Right lobe of liver (tissue), 6 donors: Measurements from ENCODE around the gene SEC24D. TPM values are rescaled to one million over a fixed set of nuclear protein-coding genes. Genes with fewer than 3 reads are reported as not detected.
A peak's percentile ranks its signal among the peaks of the same experiment; 100 is the strongest.

Experiments
- ATAC-seq, 4 donors: fragments of 200-7000 bp; cut with Tn5 transposase; one replicate each; pipeline ENCODE4 v1.9.1; 2020; ENCODE audit warnings: mild to moderate bottlenecking in 4 of 4, moderate library complexity in 4 of 4
- DNase-seq, 3 donors: peaks; one replicate each; pipeline ENCODE4 v3.0.0-alpha.2; 2020
- H3K27ac ChIP-seq, 3 donors: fragments of 200-600 bp; one replicate each; pipeline ENCODE4 v1.8.0; 2022
- H3K27me3 ChIP-seq, 2 donors: fragments of 200-600 bp; one replicate each; pipeline ENCODE4 v1.8.0; 2022
- H3K36me3 ChIP-seq, 4 donors: fragments of 200-600 bp; sonication (generic) in 1 of 4; one replicate each; pipeline versions ENCODE4 v1.5.1 to v1.8.0; 2017 to 2022; ENCODE audit warnings: control low read depth in 1 of 4
- H3K4me1 ChIP-seq, 4 donors: fragments of 200-600 bp; sonication (generic) in 1 of 4; one replicate each; pipeline versions ENCODE4 v1.5.1 to v1.8.0; 2017 to 2022; ENCODE audit warnings: control low read depth in 1 of 4
- H3K4me3 ChIP-seq, 3 donors: fragments of 200-600 bp; one replicate each; pipeline ENCODE4 v1.8.0; 2022
- H3K9me3 ChIP-seq, 4 donors: fragments of 200-600 bp; sonication (generic) in 1 of 4; one replicate each; pipeline versions ENCODE4 v1.5.1 to v1.8.0; 2017 to 2022; ENCODE audit warnings: control low read depth in 1 of 4
- POLR2A ChIP-seq: fragments of 450-650 bp; IDR thresholded peaks from one replicate; pipeline ENCODE4 v1.6.1; 2017; ENCODE audit warnings: antibody characterized with exemption, mild to moderate bottlenecking
- WGBS: methylation state at CpG from one replicate; pipeline ENCODE4 v1.1.6; 2018; ENCODE audit warnings: low coverage, low lambda C conversion rate; ENCODE audit not compliant: insufficient coverage; ENCODE audit errors: missing lambda C conversion rate; 5-methylcytosine and 5-hydroxymethylcytosine counted together
- intact Hi-C, 2 donors: fragments of 100-400 bp; cut with DNase I; formaldehyde crosslinking; loops; one replicate each; pipeline versions ENCODE4 v1.11.2 to v1.14.1; 2022
- total RNA-seq, 6 experiments: library from RNA; depleted of rRNA in 2 of 6; stranded (reverse); fragments of >200 nt in 2 of 6; fragmentation: NEBNext Ultra II Directional in 3 of 6; extraction: Animal tissue kit (Norgen Biotek cat#: 25700) in 3 of 6; gene quantifications; one replicate each; pipeline versions ENCODE4 v1.1.0 to v1.2.4, GENCODE V29; 2016 to 2023
- TF ChIP-seq, protein P1 (sequence below), 4 donors: fragments of 200-600 bp in 3 of 4; fragments of 450-650 bp in 1 of 4; IDR thresholded peaks; one replicate each; pipeline versions ENCODE4 v1.5.1 to v1.8.0; 2016 to 2022; ENCODE audit warnings: antibody characterized with exemption in 4 of 4, mild to moderate bottlenecking in 2 of 4
- donor health status: DM: no; HTN: yes; CAD: no.
- donor health status: DM: no; HTN: no; CAD: no.
- donor health status: DM: no; HTN: no; CAD: no.
- donor health status: DM: no; HTN: yes; CAD: no.
- donor health status: DM: no; HTN: yes; CAD: no.

SEC24D gene
- total RNA-seq, 6 experiments from 2014 or later = 52.2 to 80.1 (median 69.2) TPM

GRCh38 chr4:118756429-118756828 lies 79.5 kb downstream of the SEC24D start:
- Histone ChIP-seq H3K27ac (no peak overlapping the region), H3K27me3 (no peaks in the 10 kb centered on the region), H3K36me3 (peaks cover 0 to 23% (median 8%) of the 10 kb centered on the region in 4 donors), H3K4me1 (peaks cover 0 to 35% (median 13%) of the 10 kb centered on the region in 4 donors), H3K4me3 (no peak overlapping the region), H3K9me3 (no peaks in the 10 kb centered on the region)
- no peak for TF ChIP-seq POLR2A
- TF ChIP-seq, protein P1, sequence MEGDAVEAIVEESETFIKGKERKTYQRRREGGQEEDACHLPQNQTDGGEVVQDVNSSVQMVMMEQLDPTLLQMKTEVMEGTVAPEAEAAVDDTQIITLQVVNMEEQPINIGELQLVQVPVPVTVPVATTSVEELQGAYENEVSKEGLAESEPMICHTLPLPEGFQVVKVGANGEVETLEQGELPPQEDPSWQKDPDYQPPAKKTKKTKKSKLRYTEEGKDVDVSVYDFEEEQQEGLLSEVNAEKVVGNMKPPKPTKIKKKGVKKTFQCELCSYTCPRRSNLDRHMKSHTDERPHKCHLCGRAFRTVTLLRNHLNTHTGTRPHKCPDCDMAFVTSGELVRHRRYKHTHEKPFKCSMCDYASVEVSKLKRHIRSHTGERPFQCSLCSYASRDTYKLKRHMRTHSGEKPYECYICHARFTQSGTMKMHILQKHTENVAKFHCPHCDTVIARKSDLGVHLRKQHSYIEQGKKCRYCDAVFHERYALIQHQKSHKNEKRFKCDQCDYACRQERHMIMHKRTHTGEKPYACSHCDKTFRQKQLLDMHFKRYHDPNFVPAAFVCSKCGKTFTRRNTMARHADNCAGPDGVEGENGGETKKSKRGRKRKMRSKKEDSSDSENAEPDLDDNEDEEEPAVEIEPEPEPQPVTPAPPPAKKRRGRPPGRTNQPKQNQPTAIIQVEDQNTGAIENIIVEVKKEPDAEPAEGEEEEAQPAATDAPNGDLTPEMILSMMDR (IDR thresholded peaks at IDR 0.05) = no peak
- ATAC-seq = no peak
- no peak for DNase-seq
- WGBS = 71% methylated on average over 3 of the region's 3 CpGs
- intact Hi-C loops = no loop called here

DNA sequence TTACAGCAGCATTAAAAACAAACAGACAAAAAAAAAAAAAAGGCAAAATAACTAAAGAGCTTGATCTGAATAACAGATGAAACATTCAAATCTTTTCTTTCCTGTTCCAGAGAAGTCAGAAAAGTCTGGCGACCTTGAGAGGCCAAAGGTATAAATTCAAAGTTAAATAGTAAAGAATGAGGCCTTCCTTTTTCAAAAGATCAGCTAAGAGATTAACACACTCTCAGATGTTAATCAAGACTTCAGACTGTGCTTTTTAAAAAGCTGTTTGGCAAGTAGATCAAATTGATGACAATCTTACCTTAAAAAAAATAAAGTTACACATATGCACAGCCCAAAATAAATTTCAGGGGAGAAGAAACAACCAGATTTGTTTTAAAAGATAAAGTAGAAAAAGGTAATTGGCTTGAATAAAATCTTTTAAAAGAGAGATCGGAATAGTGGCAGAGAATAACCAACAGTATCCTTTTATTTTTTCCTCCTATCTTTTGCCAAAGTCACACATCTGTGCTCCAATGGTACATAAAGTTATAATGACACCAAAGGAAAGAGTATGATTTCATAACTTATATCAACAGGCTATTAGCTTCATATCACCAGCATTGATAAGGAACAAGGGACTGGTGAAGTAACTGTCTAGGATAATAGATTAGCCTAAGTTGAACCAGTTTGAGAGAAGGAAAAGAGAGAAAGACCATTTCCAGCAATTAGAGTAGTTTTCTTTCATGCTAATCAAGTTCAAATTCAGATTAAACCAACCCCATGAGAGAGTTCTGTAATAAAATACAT lies 80.3 kb downstream of the SEC24D start:
- H3K36me3 ChIP-seq = peaks cover 0 to 27% (median 11%) of the 10 kb centered on the region in 4 donors
- no peak overlapping the region for H3K4me3 ChIP-seq
- H3K27me3 ChIP-seq = no peaks in the 10 kb centered on the region
- intact Hi-C loops = no loop called here
- TF ChIP-seq, protein P1 (IDR thresholded peaks at IDR 0.05) = no peak
- TF ChIP-seq POLR2A = no peak
- no peaks in the 10 kb centered on the region for H3K9me3 ChIP-seq
- WGBS = 71% methylated on average over 2 of the region's 2 CpGs
- DNase-seq (no peak), ATAC-seq (no peak)
- peaks cover 0 to 29% (median 13%) of the 10 kb centered on the region in 4 donors for H3K4me1 ChIP-seq
- H3K27ac ChIP-seq = peak overlapping the region in 2 of 3 donors; percentile 4 to 8

DNA sequence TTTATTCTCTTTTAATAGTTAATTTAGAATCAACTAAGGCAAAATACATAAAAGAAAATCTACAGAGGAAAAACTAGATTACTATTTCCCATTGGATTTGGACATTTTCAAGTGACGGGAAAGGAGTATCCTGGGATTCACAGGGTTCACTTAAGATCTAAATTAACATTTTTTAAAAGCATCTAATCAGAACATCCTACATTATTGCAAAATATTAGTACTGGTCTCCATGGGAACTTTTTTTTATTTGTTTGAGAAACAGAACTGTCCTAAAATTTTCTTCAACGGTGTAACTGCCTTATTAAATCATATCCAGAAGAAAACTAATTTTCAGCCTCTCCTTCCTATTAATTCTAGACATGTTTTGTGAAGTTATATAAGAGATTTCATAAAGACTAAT lies 81.0 kb downstream of the SEC24D start:
- no peaks in the 10 kb centered on the region for H3K27me3 ChIP-seq
- intact Hi-C loops = no loop called here
- ATAC-seq (no peak), DNase-seq (no peak)
- H3K4me3 ChIP-seq = no peak overlapping the region
- no peak for TF ChIP-seq POLR2A
- TF ChIP-seq, protein P1 (IDR thresholded peaks at IDR 0.05) = no peak
- peaks cover 0 to 34% (median 13%) of the 10 kb centered on the region in 4 donors for H3K4me1 ChIP-seq
- H3K27ac ChIP-seq = no peak overlapping the region
- H3K36me3 ChIP-seq = peaks cover 0 to 27% (median 15%) of the 10 kb centered on the region in 4 donors
- H3K9me3 ChIP-seq = no peaks in the 10 kb centered on the region
- WGBS = 64% methylated on average over 2 of the region's 2 CpGs

DNA sequence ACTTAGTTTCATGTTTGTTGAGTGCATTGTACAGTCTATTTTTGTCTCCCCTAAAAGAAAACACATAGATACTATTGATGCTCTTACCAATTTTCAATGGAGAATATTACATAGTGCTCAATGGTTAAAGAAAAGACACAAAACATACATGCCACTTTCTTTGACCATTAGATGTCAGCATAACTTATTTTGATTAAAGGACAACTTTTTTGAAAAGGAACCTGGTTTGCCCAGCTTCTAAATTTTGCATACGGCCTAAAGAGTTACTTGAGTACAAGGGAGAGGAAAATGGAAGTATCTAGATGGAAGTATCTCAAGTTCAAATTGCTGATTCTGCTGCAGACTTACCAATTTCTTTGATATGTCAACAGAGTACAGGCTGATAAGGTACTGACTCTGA lies 82.2 kb downstream of the SEC24D start:
- Histone ChIP-seq H3K27me3 (no peaks in the 10 kb centered on the region), H3K27ac (peak overlapping the region in 1 of 3 donors; percentile 3), H3K36me3 (peaks cover 0 to 27% (median 15%) of the 10 kb centered on the region in 4 donors), H3K9me3 (no peaks in the 10 kb centered on the region), H3K4me1 (peaks cover 0 to 33% (median 12%) of the 10 kb centered on the region in 4 donors), H3K4me3 (no peak overlapping the region)
- TF ChIP-seq, protein P1 (IDR thresholded peaks at IDR 0.05) = peak in 1 of 4 donors; percentile 8
- TF ChIP-seq POLR2A = no peak
- 39% methylated on average over 1 of the region's 1 CpG for WGBS
- DNase-seq (no peak), ATAC-seq (peak in 1 of 4 donors; percentile 29)
- intact Hi-C loops = no loop called here
